HG03558 (cell line): Measurements from ENCODE around the gene EHD4.
A peak's percentile ranks its signal among the peaks of the same experiment; 100 is the strongest.

Source experiments
- ATAC-seq: cut with Tn5 transposase; IDR thresholded peaks from one replicate; pipeline ENCODE4 v1.9.1; 2021; ENCODE audit warnings: moderate number of reproducible peaks; ENCODE audit not compliant: unreplicated experiment; ENCODE audit errors: extremely low read depth

The EHD4 gene

DNA sequence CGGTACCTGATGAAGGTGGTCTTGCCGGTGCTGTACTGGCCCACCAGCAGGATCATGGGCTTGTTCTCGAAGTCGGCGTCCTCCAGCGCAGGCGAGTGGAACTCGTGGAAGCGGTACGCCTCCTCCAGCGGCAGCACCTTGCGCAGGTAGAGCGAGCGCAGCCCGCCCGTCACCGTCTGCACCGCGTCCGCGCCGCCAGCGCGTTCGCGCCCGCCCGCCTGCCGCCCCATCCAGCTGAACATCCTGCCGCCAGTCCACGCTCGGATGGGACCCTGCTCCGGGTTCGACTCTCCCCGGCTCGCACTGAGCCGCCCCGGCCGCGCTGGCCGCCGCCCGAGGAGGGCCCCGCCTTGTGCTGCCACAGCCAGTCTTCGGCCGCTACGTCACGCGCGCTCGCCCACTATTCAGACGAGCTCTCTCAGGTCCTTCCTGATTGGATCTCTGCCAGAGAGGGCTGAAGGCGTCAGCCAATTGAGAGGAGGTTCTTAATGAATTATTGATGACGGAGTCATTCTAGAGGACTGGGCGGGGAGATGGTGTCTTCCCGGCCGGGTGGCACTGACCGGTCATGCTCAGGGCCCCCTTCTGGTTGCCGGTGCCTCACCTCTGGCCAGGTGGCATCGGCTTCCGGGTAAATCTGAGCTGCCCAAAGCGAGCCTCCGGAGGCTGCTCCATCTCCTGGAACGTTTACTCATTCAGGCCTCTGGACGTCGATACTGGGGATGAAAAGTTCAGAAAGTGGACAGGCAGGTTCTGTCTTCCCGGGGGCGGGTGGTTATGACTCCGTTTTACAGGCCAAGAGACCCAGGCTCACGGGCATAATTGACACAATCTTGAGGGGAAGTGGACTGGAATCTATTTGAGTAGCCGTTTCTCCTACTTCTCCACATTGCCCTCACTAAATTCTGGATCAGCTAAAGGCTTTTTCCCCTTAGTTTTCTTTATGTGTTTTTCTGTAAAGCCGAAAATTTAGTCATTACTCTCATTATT is at the start of gene EHD4:
EHD4 (minus strand) TSS at position 305 of the 990 bp plus-strand sequence; CDS start at position 242, 63 bp downstream.
- peak; percentile 68 for ATAC-seq

DNA sequence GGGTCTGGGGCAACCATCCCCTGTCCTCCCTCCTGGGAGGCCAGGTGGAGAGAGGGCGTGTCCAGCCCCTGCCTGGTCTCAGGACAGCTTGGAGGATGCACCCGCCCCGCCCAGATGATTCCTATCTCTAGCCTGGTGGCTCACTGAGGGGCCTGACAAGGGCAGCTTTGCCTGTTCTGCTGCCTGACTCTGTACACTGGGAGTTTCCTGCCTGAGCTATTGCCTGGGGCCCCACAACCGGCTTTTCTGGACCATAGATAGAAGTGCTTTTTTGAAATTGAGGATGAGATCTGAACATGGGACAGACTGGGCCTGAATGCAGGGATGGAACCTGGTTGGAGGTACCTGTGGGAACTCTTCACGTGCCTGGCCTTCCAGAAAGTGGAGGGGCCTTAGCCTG is 49.2 kb upstream of the EHD4 start:
- ATAC-seq, result no peak

DNA sequence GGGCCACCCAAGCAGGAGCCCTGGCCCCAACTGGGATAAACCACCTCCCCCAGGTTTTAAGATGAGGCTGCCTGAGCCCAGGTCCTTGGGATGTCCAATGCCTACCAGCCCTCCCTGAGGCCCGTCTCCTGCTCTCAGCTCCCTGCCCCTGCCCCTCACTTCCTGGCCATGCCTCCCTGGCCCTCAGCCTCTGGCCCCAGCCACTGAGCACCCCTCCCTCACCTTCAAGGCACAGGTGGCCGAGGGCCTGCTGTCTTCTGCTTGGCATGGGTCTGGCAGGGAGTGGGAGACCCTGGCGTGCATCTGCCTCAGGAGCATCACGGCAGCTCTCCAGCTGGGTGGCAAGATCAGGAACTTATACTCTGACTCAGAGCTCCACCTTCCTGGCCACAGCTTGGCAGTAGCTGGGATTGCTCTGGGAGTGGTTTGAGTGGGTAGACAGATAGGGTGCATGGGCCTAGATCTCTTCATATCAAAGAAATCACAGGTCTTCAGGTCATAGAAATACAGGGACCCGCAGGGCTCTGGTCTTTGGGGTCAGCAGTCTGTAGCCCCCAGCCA is 48.4 kb upstream of the EHD4 start, which contains the start of gene PLA2G4E:
PLA2G4E (minus strand) TSS at position 330 of the 561 bp plus-strand sequence; CDS start at position 318, 12 bp downstream.
- ATAC-seq, result no peak

DNA sequence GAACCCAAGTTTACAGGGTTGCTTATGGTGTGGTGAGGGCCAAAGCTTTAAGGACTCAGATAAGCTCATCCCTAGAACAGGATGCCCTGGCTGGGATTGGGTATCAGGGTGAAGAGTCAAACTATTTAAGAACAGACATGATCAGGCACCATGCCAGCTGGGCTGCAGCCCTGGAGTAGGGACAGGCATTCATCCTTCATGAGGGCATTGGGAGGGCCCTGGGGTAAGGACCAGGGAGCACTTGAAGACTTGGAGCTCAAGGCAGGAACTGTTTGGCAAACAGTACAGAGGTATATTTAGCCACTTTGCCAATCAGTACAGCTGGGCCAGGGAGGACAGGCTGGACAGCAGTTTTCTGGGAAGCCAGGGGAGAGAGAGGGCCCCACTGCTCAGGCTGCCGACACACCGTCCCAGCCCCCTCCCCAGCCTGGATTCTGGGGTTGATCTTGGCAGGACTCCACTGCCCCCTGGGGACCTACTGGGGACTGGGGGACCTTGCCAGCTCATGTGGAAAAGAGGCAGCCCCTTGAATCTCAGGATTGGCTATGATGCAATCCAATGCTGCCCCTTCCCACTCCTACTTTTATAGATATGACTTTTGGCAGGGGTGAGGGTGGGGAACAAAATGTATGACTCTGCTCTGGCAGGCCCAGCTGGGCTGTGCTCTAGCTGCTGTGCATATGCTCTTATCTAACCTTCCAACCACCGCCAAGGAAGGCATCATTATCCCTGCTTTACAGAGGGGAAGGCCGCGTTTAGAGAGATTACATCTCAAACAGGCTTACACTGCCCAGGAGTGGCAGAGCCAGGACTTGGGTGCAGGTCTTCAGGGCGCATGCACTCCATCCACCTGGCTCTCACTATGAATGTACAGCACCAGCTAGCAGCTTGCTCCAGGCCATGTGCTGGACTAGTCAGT is 46.2 kb upstream of the EHD4 start:
- no peak for ATAC-seq

DNA sequence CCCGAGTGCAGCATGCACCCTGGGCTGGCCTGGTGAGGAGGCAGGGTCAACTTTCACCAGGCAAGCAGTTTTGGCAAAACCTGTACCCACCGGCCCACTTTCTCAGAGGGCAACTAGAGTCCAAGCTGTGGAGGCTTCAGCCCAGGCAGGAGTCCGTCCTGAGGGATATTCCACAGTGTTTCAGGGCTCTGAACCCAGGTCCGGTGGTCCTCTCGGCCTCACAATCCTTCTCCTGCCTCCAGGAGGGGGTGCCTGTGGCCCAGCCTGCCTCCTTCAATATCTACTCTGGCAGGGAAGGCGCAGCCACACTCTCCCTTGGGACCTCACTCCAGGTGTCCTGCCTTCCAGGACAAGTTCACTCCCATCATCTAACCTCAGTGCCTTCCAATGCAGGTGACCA is 44.6 kb upstream of the EHD4 start:
- no peak for ATAC-seq

DNA sequence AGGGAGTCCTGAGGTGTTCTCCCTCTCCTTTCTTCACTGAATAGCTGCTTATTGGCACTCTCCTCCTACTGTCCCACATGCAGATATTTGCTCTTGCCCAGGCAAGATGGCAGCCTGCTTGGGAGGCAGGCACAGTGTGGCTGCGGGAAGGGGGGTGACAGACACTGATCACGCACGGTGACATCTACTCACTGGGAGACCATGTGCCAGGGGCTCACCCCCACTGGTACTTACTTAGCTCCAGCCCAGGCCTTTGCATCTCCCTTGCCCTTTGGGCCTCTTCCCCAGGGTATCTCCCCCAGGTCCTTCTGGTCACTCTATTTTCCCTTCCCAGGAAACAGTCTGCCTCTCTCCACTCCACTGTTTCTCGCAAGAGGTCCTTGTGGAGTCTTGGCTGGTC is 42.0 kb upstream of the EHD4 start:
- ATAC-seq, result no peak

DNA sequence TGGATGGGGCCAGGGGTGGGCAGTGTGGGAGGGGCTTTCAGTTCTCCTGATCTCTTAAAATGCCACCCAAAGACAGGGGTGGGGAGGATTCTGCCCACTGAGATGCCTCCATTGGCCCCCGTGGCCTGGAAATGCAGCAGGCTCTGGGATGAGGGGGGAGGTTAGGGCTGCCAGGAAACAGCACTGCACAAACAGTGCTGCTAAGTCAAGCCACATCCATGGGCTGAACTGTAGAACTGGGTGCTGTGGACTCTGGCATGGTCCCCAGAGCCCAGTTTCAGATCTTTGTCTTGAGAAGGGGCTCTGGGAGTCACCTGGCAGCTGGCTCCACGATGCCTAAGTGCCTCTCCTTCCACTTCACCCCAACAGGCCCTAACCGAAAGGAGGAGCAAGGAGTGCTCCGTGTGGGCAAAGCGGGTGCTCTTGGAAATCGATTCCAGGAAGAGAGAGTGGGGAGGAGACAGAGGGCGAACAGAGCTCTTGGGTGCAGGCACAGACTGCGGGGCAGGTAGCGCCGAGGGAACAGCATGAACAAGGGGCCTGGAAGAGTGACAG is 40.6 kb upstream of the EHD4 start:
- ATAC-seq, result no peak

DNA sequence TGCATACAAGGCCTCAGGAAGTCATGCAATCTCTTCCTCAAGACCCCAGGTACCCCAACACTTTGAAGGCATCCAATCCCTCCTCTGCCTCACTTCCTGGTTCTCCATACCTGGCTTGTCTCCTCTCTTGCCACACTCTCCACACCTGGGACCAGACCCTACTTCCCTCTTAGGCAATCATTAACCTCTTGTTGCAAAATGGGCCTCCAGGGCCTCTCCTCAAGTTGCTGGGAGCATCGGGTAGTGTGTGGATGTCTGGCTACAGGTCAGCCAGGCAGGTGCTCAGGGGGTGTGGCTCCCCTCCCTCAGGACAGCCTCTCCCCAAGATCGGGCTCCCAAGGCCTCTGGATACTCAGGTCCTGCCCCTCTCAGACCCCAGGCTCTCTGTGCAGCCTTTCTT is 39.9 kb upstream of the EHD4 start:
- no peak for ATAC-seq

DNA sequence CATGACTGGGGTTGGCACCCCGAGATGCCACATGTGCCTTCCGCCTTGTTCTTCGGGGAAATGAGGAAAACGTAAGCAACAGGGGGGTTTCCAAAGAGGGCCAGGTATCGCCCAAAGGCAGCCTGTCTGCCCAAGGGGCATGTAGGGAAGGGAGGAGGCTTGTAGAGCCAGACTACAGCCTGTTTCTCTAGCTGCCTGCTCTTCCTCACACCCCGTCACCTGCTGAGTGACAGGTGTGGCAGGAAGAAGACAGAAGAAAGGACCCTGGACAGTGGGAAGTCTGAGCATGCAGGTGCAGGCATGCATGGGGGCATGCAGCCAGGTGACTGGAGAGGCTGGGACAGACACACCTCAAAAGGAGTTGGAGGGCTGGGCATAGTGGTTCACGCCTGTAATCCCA is 38.7 kb upstream of the EHD4 start:
- ATAC-seq, result no peak

DNA sequence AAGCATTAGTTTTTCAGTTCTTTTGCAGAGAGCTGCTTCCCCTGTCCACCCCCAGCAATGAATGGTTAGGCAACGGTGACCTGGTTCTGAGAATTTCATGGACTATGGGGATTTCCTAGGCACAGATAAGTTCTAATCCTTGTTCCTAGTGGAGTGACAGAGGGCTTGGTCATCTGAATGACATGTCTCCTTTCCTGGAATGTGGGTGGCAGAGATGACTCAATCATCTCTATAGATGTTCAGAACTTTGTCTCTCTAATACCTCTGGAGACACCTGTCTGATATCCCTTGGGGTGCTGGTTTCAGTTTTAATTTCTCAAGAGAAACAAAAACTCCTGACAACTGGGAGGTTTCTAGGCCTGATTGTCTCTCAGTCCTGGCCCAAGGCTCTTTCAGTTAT is 38.1 kb upstream of the EHD4 start:
- no peak for ATAC-seq

DNA sequence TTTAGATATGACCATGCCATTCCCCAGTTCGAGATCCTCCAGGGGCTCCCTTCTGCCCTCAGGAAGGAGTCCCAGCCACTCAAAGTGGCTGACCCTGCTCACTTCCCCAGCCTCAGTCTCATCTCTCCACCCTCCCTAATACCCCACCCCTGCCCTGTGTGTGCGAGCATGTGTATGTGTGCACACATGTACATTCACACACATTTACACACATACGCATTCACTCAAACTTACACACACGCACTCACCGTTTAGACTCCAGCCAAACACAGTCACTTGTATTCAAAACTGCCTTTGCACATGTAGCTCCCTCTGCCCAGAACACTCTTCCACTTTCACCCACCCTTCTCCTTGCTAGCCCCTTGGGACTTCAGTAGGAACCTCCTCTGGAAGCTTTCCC is 37.1 kb upstream of the EHD4 start:
- ATAC-seq, result no peak

DNA sequence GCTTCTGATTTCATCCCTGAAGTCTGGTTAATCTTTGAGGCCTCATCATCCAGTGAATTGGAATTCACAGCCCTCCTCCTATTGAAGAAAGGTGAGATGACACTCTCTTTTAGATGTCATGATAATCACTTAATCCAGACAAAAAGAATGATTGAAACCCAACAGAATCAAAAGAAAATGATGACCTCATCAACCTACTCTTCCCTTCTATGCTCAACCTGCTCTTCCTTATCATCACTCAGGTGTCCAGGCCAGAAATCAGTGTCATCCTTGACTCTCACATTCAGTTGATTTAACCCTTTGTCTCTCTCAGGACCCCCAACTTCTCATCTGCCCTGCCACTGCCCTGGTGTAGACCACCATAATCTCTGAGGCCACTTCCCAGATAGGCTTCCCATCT is 36.7 kb upstream of the EHD4 start:
- no peak for ATAC-seq

DNA sequence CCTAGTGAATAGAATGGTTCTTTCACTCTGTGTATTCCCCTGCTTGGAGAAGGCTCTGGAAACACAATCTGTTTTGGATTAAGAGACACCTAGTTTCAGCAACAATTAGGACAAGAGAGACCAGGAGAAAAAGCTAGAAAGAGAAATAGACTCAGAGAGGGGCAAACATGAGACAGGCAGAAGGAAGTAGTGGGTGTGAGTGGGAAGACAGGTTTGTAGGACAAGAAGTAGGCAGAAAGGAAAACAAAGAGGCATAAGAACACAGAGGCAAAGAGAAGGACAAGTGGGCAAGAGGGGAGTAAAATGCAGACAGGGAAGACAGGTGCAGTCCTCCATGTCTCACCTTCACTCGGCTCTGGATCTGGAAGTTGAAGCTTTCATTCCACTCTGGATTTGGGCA is 35.0 kb upstream of the EHD4 start:
- ATAC-seq, result no peak

DNA sequence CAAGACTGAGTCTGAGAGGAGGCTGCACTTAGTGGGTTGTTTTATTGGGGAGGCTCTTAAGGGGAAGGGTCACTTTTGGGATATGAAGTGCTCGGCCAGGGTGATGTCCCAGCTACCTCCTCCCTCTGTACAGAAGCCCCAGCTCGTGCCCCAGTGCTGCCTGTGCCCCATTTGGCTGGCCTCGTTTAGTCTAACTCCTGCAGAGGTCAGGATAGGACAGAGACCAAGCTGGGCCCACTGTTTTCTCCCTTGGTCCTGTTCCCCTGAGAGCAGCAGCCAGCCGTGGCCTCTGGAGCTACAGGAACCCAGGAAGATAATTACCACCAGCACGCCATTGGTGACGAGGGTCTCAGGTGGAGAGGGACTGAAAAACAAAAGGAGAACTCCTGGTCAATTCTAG is 30.0 kb upstream of the EHD4 start:
- ATAC-seq, result no peak

DNA sequence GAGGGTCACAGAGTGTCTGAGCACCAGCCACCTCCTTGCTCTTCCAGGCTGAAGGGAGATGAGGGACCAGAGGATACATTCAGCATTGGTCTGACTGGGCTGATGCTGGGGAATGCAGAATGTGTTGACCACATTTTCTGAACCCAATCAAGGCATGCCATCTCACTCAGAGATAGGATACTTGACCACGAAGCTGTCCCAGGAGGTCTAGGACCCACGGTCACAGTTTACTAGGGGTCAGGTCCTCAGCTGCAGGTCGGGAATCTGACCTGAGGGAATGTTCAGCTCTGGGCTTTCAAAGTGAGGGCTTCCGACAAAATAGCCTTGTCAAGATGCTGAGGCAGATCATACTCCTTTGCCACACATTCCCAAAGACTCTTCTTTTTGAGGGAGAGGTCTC is 28.9 kb upstream of the EHD4 start:
- ATAC-seq, result no peak

DNA sequence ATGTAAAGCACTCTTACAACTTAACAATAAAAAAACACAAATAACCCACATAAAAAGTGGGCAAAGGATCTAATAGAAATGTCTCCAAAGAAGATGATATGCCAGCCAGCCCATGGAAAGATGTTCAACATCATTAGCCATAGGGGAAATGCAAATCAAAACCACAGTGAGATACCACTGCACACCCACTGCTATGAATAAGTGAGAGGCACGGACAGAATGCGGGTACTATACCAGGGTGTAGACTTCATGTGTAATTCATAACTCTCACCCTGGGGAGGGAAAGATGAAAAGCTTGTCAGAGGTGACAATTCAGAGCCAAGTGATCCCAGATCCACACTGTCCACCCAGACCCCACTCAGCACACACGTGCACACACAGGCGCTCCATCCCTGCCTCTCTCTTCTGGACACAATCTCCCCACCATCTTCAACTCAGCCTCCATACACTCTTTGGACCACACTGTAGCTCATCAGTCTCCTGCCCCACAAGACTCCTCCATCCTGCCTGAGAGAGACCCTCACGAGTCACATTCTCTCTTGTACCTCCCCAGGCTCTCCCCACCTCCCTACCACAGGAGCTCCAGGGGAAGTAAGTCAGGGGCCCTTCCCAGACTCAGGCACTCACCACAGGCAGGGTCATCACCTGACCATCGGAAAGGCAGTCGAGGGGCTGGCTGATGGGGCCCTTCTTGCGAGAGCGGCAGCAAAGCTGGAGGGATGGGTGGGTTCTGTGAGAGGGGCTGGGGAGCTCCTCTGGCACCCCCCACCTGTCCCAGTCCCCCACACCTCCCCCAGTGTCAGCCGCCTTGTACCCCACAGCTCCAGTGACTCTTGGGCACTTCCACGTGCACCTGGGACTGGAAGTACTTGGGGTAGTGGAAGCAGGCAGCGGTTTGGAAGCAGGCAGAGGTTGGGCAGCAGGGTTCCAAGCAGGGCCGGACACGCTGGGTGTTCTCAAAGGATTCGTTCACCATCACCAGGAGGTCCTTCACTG is 27.2 kb upstream of the EHD4 start:
- ATAC-seq, result no peak

DNA sequence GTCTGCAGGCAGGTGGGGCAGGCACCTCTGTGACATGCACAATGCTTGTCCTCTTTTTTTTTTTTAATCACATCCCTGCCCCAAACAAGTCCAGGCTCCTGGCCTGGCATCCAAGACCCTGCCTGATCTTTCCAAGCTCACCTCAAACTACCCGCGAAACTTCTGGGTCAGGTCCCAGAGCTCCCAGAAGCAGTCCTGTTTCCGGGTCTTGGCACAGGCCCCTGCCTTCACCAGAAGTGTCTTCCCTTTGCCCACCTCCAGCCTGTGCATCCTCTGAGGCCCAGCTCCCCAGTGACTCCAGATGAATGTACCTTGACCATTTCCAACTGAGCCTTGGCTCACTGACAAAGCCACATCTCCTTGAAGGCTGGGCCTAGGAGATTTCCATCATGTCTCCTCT is 25.5 kb upstream of the EHD4 start:
- no peak for ATAC-seq

DNA sequence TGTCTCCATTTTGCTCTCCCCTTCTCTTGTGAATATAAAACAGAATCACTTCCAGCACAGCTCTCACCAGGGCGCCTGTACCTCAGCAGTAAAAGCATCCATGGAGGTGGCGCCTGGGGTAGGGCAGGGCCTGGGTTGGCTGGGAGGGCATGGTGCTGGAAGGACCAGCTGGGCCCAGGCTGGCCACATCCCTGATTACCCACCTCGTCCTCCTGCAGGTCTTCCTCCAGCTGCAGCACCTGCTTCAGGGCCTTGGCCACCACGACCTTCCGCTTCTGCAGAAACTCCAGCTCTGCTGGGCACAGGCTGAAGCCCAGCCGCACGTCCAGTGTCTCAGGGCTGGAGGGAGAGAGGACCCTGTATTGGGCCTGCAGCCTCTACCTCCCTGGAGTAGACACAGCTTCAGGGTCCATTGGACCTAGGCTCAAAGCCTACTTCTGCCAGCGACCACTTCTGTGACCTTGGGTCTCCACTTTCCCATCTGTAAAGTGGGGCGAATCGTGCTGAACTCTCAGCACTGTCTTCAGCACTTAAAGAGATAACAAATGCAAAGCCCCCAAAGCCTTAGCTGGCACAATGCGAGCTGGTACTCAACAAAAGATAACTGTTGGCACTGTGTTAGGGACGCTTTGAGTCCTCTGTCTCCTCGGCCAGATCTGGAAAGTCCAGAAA is 24.7 kb upstream of the EHD4 start:
- ATAC-seq, result no peak

DNA sequence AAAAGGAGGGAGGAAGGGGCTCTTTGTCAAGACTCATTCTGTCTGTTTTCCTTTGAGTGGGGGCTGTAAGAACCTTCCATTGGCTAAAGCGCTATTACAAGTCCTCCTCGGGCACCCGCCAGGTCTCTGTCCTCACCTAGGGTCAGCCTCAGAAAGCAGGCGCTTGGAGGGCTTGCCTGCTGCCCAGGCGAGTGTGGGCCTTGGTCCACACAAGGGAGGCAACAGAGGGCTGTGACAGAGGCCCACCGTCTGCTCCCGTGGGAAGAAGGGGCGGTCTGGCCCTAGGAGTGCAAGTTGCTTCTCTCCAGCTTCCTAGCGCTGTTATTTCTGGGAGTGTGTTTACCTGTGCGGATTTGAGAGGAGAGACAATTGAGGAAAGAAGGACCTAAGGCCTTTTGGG is 24.0 kb upstream of the EHD4 start:
- no peak for ATAC-seq
